Hindlimb muscle (tissue), 1 donor: ENCODE data around the gene OR52E5. TPM values are rescaled to one million over a fixed set of nuclear protein-coding genes. Genes with fewer than 3 reads are reported as not detected.

Source experiments
- DNase-seq: peaks from one replicate; pipeline ENCODE4 v3.0.0-alpha.2; 2013
- polyA plus RNA-seq: library from polyadenylated mRNA; unstranded; fragments of 120-200 nt; gene quantifications from one replicate; pipeline ENCODE4 v1.2.1, GENCODE V29; 2013; ENCODE audit not compliant: insufficient read length

Gene OR52E5
- not detected for polyA plus RNA-seq

- DNase-seq: no peak
These were observed at the start of gene OR52E5 for GRCh38 chr11:5892908-5893307. OR52E5 (plus strand) TSS chr11:5893208; CDS start chr11:5900777, 7,569 bp downstream.

GRCh38 chr11:5846701-5847100 is 46.3 kb upstream of the OR52E5 start:
- DNase-seq: no peak

- no peak for DNase-seq
These were observed 45.3 kb upstream of the OR52E5 start for GRCh38 chr11:5847711-5848110.

- DNase-seq: no peak
These were observed 42.0 kb upstream of the OR52E5 start for GRCh38 chr11:5851002-5851401.

GRCh38 chr11:5857590-5857989 is 35.4 kb upstream of the OR52E5 start, which contains the start of gene OR52E8:
OR52E8 (minus strand) TSS chr11:5857690; CDS start chr11:5857690, 0 bp downstream.
- DNase-seq: no peak

- no peak for DNase-seq
These were observed 27.2 kb upstream of the OR52E5 start for GRCh38 chr11:5865826-5866225.

GRCh38 chr11:5878564-5878963 is 14.4 kb upstream of the OR52E5 start:
- DNase-seq: no peak

GRCh38 chr11:5880329-5880728 is 12.7 kb upstream of the OR52E5 start, which contains the start of gene OR52E4:
OR52E4 (plus strand) TSS chr11:5880629; CDS start chr11:5884293, 3,664 bp downstream.
- no peak for DNase-seq

- no peak for DNase-seq
These were observed 11.3 kb upstream of the OR52E5 start for GRCh38 chr11:5881756-5882155.

GRCh38 chr11:5887172-5887571 is 5.8 kb upstream of the OR52E5 start:
- no peak for DNase-seq

- no peak for DNase-seq
These were observed 5.3 kb upstream of the OR52E5 start for GRCh38 chr11:5887661-5888060.

- DNase-seq: no peak
These were observed 1.7 kb upstream of the OR52E5 start for GRCh38 chr11:5891216-5891800.

- no peak for DNase-seq
These were observed 6.5 kb downstream of the OR52E5 start for GRCh38 chr11:5899534-5899933.

- DNase-seq: no peak
These were observed 17.5 kb downstream of the OR52E5 start for GRCh38 chr11:5910540-5910939.

GRCh38 chr11:5922749-5923426 is 29.9 kb downstream of the OR52E5 start:
- no peak for DNase-seq

GRCh38 chr11:5923427-5923776 is 30.4 kb downstream of the OR52E5 start:
- no peak for DNase-seq

- no peak for DNase-seq
These were observed 30.8 kb downstream of the OR52E5 start for GRCh38 chr11:5923794-5924193.

- no peak for DNase-seq
These were observed 35.3 kb downstream of the OR52E5 start for GRCh38 chr11:5928271-5928670.

GRCh38 chr11:5928811-5929210 is 35.8 kb downstream of the OR52E5 start:
- DNase-seq: no peak

GRCh38 chr11:5929571-5930368 is 36.8 kb downstream of the OR52E5 start:
- no peak for DNase-seq

GRCh38 chr11:5930614-5931013 is 37.6 kb downstream of the OR52E5 start:
- DNase-seq: no peak

- DNase-seq: no peak
These were observed 38.1 kb downstream of the OR52E5 start for GRCh38 chr11:5931061-5931460.

GRCh38 chr11:5932671-5933070 is 39.7 kb downstream of the OR52E5 start:
- DNase-seq: no peak

GRCh38 chr11:5933116-5933515 is 40.1 kb downstream of the OR52E5 start:
- no peak for DNase-seq
